ENCODE results near the gene SNTG2. TPM values are rescaled to one million over a fixed set of nuclear protein-coding genes. Genes with fewer than 3 reads are reported as not detected.

SNTG2 gene
- total and polyA plus RNA-seq, 2 donors (not counting 3 experiments of a cell fraction or from before 2014, with no cell fraction given): not detected

- H3K27me3 ChIP-seq (ENCODE audit: control insufficient read depth in 2 of 2, insufficient read depth in 2 of 2, low read length in 2 of 2): no peaks in the 10 kb centered on the region
- FAIRE-seq (no peak), DNase-seq (ENCODE audit: low read depth, low spot score) (no peak)
- H4K20me1 ChIP-seq (replicated peaks; ENCODE audit: control insufficient read depth, extremely low read depth, insufficient read depth, low read length): no peaks in the 10 kb centered on the region
- H3K4me1 ChIP-seq (ENCODE audit: control insufficient read depth, extremely low read depth, insufficient read depth, low read length): no peaks in the 10 kb centered on the region
- ChIA-PET POLR2A (no interaction called here), CTCF (interaction anchor here (0.5 kb wide), 1 partner anchor 12 kb away, joined by 5 read pairs; no protein-coding TSS in a partner anchor)
- H3K36me3 ChIP-seq (ENCODE audit: control insufficient read depth in 2 of 2, extremely low read depth in 1 of 2, insufficient read depth in 2 of 2, low read length in 2 of 2): no peaks in the 10 kb centered on the region
- no peak overlapping the region for H3K4me3 ChIP-seq (replicated peaks in 1 of 3; ENCODE audit: insufficient read depth in 1 of 3, low read depth in 1 of 3, low read length in 3 of 3)
- H3K9me1 ChIP-seq (replicated peaks; ENCODE audit: control insufficient read depth, extremely low read depth, insufficient read depth, low read length): no peaks in the 10 kb centered on the region
- BruUV-seq (replicated peaks): no TSS peak
- dilution Hi-C loops (cut with MboI; ENCODE audit: extremely low pct_ligation_motif_present, low sequenced_read_pairs): no loop called here
- no peaks in the 10 kb centered on the region for H3K9me3 ChIP-seq (replicated peaks; ENCODE audit: control insufficient read depth, insufficient read depth, low read length)
- H3K4me2 ChIP-seq (ENCODE audit: insufficient read depth, low read length): no peak overlapping the region
- no peak overlapping the region for H3K27ac ChIP-seq (ENCODE audit: insufficient read depth, low read depth, low read length)
- H3K9ac ChIP-seq (replicated peaks; ENCODE audit: extremely low read depth, insufficient read depth, low read length): no peak overlapping the region
- no peak overlapping the region for H2AFZ ChIP-seq (ENCODE audit: low read depth, low read length)
- intact Hi-C loops (cut with micrococcal nuclease): no loop called here
- H3K79me2 ChIP-seq (ENCODE audit: control insufficient read depth, insufficient read depth, low read length): no peaks in the 10 kb centered on the region
- TF ChIP-seq POLR2A (IDR thresholded peaks at IDR 0.05; ENCODE audit: low read depth, low read length) (no peak), POLR2AphosphoS5 (IDR thresholded peaks at IDR 0.05; ENCODE audit: insufficient read depth, low read depth, low read length) (no peak), FOS (IDR thresholded peaks at IDR 0.05; ENCODE audit: borderline replicate concordance, insufficient read depth, low read length) (no peak), GATA2 (IDR thresholded peaks at IDR 0.05; ENCODE audit: insufficient read depth, insufficient read length, low read depth, low read length) (no peak), EZH2 (IDR thresholded peaks at IDR 0.05; ENCODE audit: borderline replicate concordance, low read depth, low read length, severe bottlenecking) (no peak)
Measured at GRCh38 chr2:1060372-1060771, 109.7 kb downstream of the SNTG2 start.

GRCh38 chr2:1060987-1061386 is 110.3 kb downstream of the SNTG2 start:
- dilution Hi-C loops (cut with MboI; ENCODE audit: extremely low pct_ligation_motif_present, low sequenced_read_pairs): no loop called here
- H3K27ac ChIP-seq (ENCODE audit: insufficient read depth, low read depth, low read length): no peak overlapping the region
- intact Hi-C loops (cut with micrococcal nuclease): no loop called here
- POLR2A ChIA-PET: no interaction called here
- TF ChIP-seq POLR2A (IDR thresholded peaks at IDR 0.05; ENCODE audit: low read depth, low read length): no peak
- no peak for TF ChIP-seq EZH2 (IDR thresholded peaks at IDR 0.05; ENCODE audit: borderline replicate concordance, low read depth, low read length, severe bottlenecking)
- TF ChIP-seq POLR2AphosphoS5 (IDR thresholded peaks at IDR 0.05; ENCODE audit: insufficient read depth, low read depth, low read length): no peak
- TF ChIP-seq CTCF (IDR thresholded peaks at IDR 0.05; ENCODE audit: extremely low read depth in 1 of 2, insufficient read depth in 1 of 2, low read depth in 1 of 2, low read length in 2 of 2): no peak
- TF ChIP-seq GATA2 (IDR thresholded peaks at IDR 0.05; ENCODE audit: insufficient read depth, insufficient read length, low read depth, low read length): no peak
- no peak overlapping the region for H2AFZ ChIP-seq (ENCODE audit: low read depth, low read length)
- no peaks in the 10 kb centered on the region for H4K20me1 ChIP-seq (replicated peaks; ENCODE audit: control insufficient read depth, extremely low read depth, insufficient read depth, low read length)
- H3K9me1 ChIP-seq (replicated peaks; ENCODE audit: control insufficient read depth, extremely low read depth, insufficient read depth, low read length): no peaks in the 10 kb centered on the region
- no peak overlapping the region for H3K4me2 ChIP-seq (ENCODE audit: insufficient read depth, low read length)
- no TSS peak for BruUV-seq (replicated peaks)
- FAIRE-seq (no peak), DNase-seq (ENCODE audit: low read depth, low spot score) (no peak)
- no peaks in the 10 kb centered on the region for H3K27me3 ChIP-seq (ENCODE audit: control insufficient read depth in 2 of 2, insufficient read depth in 2 of 2, low read length in 2 of 2)
- no peaks in the 10 kb centered on the region for H3K9me3 ChIP-seq (replicated peaks; ENCODE audit: control insufficient read depth, insufficient read depth, low read length)
- no peaks in the 10 kb centered on the region for H3K36me3 ChIP-seq (ENCODE audit: control insufficient read depth in 2 of 2, extremely low read depth in 1 of 2, insufficient read depth in 2 of 2, low read length in 2 of 2)
- no peaks in the 10 kb centered on the region for H3K4me1 ChIP-seq (ENCODE audit: control insufficient read depth, extremely low read depth, insufficient read depth, low read length)
- no peaks in the 10 kb centered on the region for H3K79me2 ChIP-seq (ENCODE audit: control insufficient read depth, insufficient read depth, low read length)
- CTCF ChIA-PET: no interaction called here
- H3K9ac ChIP-seq (replicated peaks; ENCODE audit: extremely low read depth, insufficient read depth, low read length): no peak overlapping the region
- no peak overlapping the region for H3K4me3 ChIP-seq (replicated peaks in 1 of 3; ENCODE audit: insufficient read depth in 1 of 3, low read depth in 1 of 3, low read length in 3 of 3)
